Kidney glomerular epithelial cell (primary cell): ENCODE results near the gene STEAP1B.
A peak's percentile ranks its signal among the peaks of the same experiment; 100 is the strongest.

ENCODE experiments used
- DNase-seq: peaks from one replicate; lab custom pipeline; 2025; lab: John Stamatoyannopoulos, UW

Gene STEAP1B

GRCh38 chr7:22400936-22401553 is 98.9 kb downstream of the STEAP1B start:
- no peak for DNase-seq

- DNase-seq: no peak
Observed at GRCh38 chr7:22400150-22400814, 99.7 kb downstream of the STEAP1B start.

- no peak for DNase-seq
Observed at GRCh38 chr7:22399546-22399945, 100.4 kb downstream of the STEAP1B start.

- DNase-seq: no peak
Observed at GRCh38 chr7:22399091-22399490, 100.9 kb downstream of the STEAP1B start.

- DNase-seq: peak; percentile 1
Observed at GRCh38 chr7:22397981-22398380, 102.0 kb downstream of the STEAP1B start.

- DNase-seq: no peak
Observed at GRCh38 chr7:22395222-22395621, 104.8 kb downstream of the STEAP1B start.

- DNase-seq: no peak
Observed at GRCh38 chr7:22394739-22395138, 105.2 kb downstream of the STEAP1B start.

- no peak for DNase-seq
Observed at GRCh38 chr7:22393913-22394729, 105.9 kb downstream of the STEAP1B start.

- DNase-seq: no peak
Observed at GRCh38 chr7:22390516-22390915, 109.5 kb downstream of the STEAP1B start.

- no peak for DNase-seq
Observed at GRCh38 chr7:22389892-22390291, 110.1 kb downstream of the STEAP1B start.

GRCh38 chr7:22387583-22387982 is 112.4 kb downstream of the STEAP1B start:
- DNase-seq: no peak

- no peak for DNase-seq
Observed at GRCh38 chr7:22386865-22387264, 113.1 kb downstream of the STEAP1B start.

GRCh38 chr7:22386206-22386858 is 113.7 kb downstream of the STEAP1B start:
- DNase-seq: no peak

GRCh38 chr7:22385326-22385725 is 114.7 kb downstream of the STEAP1B start:
- no peak for DNase-seq

- DNase-seq: no peak
Observed at GRCh38 chr7:22380333-22380732, 119.7 kb downstream of the STEAP1B start.

GRCh38 chr7:22378199-22378980 is 121.6 kb downstream of the STEAP1B start:
- DNase-seq: no peak

- no peak for DNase-seq
Observed at GRCh38 chr7:22377703-22378102, 122.3 kb downstream of the STEAP1B start.

- DNase-seq: no peak
Observed at GRCh38 chr7:22375359-22376048, 124.5 kb downstream of the STEAP1B start.

- DNase-seq: no peak
Observed at GRCh38 chr7:22373911-22374310, 126.1 kb downstream of the STEAP1B start.

- no peak for DNase-seq
Observed at GRCh38 chr7:22373388-22373787, 126.6 kb downstream of the STEAP1B start.

GRCh38 chr7:22372863-22373262 is 127.1 kb downstream of the STEAP1B start:
- no peak for DNase-seq
